Neural progenitor cell (in vitro differentiated cells): ENCODE measurements around the gene GABRR3. TPM values are rescaled to one million over a fixed set of nuclear protein-coding genes. Genes with fewer than 3 reads are reported as not detected.

Source experiments
- DNase-seq: peaks from one replicate; pipeline ENCODE4 v3.0.0-alpha.2; 2016; ENCODE audit warnings: low spot score
- H2AFZ ChIP-seq: fragments of 200-600 bp; sonication (generic); replicated peaks from 2 replicates; pipeline ENCODE4 v1.6.1; 2016; ENCODE audit warnings: antibody characterized with exemption
- H3F3A ChIP-seq: fragments of 200-600 bp; sonication (generic); 2 replicates; pipeline ENCODE4 v1.6.1; 2016; ENCODE audit warnings: antibody characterized with exemption, low read depth
- H3K27ac ChIP-seq: fragments of 200-600 bp; sonication (generic); 2 replicates; pipeline ENCODE4 v1.5.1; 2016; ENCODE audit warnings: mild to moderate bottlenecking
- H3K27me3 ChIP-seq: fragments of 200-600 bp; sonication (generic); 2 replicates; pipeline ENCODE4 v1.6.1; 2016; ENCODE audit warnings: mild to moderate bottlenecking, moderate library complexity
- H3K36me3 ChIP-seq: fragments of 200-600 bp; sonication (generic); 2 replicates; pipeline ENCODE4 v1.5.1; 2016
- H3K4me1 ChIP-seq: fragments of 200-600 bp; sonication (generic); 2 replicates; pipeline ENCODE4 v1.6.1; 2016; ENCODE audit warnings: mixed run types
- H3K4me2 ChIP-seq: fragments of 200-600 bp; sonication (generic); 2 replicates; pipeline ENCODE4 v1.6.1; 2016
- H3K4me3 ChIP-seq: fragments of 200-600 bp; sonication (generic); 2 replicates; pipeline ENCODE4 v1.5.1; 2016
- H3K79me2 ChIP-seq: fragments of 200-600 bp; sonication (generic); 2 replicates; pipeline ENCODE4 v1.6.1; 2016; ENCODE audit warnings: low read depth
- H3K9ac ChIP-seq: fragments of 200-600 bp; sonication (generic); 2 replicates; pipeline ENCODE4 v1.6.1; 2016
- H3K9me3 ChIP-seq: fragments of 200-600 bp; sonication (generic); 2 replicates; pipeline ENCODE4 v1.5.1; 2016; ENCODE audit warnings: low read depth
- H4K20me1 ChIP-seq: fragments of 200-600 bp; sonication (generic); 2 replicates; pipeline ENCODE4 v1.6.1; 2016; ENCODE audit warnings: low read depth
- H3K27ac Mint-ChIP-seq: 3 replicates; pipeline ENCODE4 v1.8.0; 2021; ENCODE audit warnings: mixed read lengths
- H3K27me3 Mint-ChIP-seq: 2 replicates; pipeline ENCODE4 v1.8.0; 2022; ENCODE audit warnings: low read depth, mild to moderate bottlenecking, inconsistent platforms, moderate library complexity, mixed read lengths; ENCODE audit not compliant: insufficient read depth
- H3K36me3 Mint-ChIP-seq: 3 replicates; pipeline ENCODE4 v1.8.0; 2021; ENCODE audit warnings: mixed read lengths
- H3K4me1 Mint-ChIP-seq: 3 replicates; pipeline ENCODE4 v1.8.0; 2021; ENCODE audit warnings: mixed read lengths
- H3K4me3 Mint-ChIP-seq: 3 replicates; pipeline ENCODE4 v1.8.0; 2021; ENCODE audit warnings: mild to moderate bottlenecking, moderate library complexity, mixed read lengths
- H3K9me3 Mint-ChIP-seq: 3 replicates; pipeline ENCODE4 v1.8.0; 2020; ENCODE audit warnings: mixed read lengths
- CTCF ChIP-seq: fragments of 200-600 bp; sonication (generic); IDR thresholded peaks from 2 replicates; pipeline ENCODE4 v1.5.1; 2017; ENCODE audit warnings: antibody characterized with exemption, mild to moderate bottlenecking
- EZH2 ChIP-seq: fragments of 200-600 bp; sonication (generic); IDR thresholded peaks from 2 replicates; pipeline ENCODE4 v1.6.1; 2017; ENCODE audit warnings: antibody characterized with exemption, mild to moderate bottlenecking, moderate library complexity
- EZH2phosphoT487 ChIP-seq: fragments of 200-600 bp; sonication (generic); IDR thresholded peaks from 2 replicates; pipeline ENCODE4 v1.6.1; 2017; ENCODE audit warnings: antibody characterized with exemption
- total RNA-seq: library from RNA; depleted of rRNA; stranded (reverse); fragments of >200 nt; gene quantifications from 2 replicates; pipeline ENCODE4 v1.2.3, GENCODE V29; 2015; ENCODE audit warnings: low replicate concordance

GABRR3 gene
- total RNA-seq, 1 donor from 2014 or later, result not detected

GRCh38 chr3:97970156-97970555 is 65.0 kb downstream of the GABRR3 start:
- no peak for DNase-seq
- Mint-ChIP-seq H3K36me3 (peaks cover 7% of the 10 kb centered on the region), H3K27me3 (peaks cover 8% of the 10 kb centered on the region), H3K27ac (no peak overlapping the region), H3K9me3 (no peaks in the 10 kb centered on the region), H3K4me1 (peaks cover 7% of the 10 kb centered on the region), H3K4me3 (no peak overlapping the region)
- no peak overlapping the region for H3K4me3 ChIP-seq
- H3K9me3 ChIP-seq, result no peaks in the 10 kb centered on the region
- H4K20me1 ChIP-seq, result no peaks in the 10 kb centered on the region
- TF ChIP-seq EZH2phosphoT487 (no peak), EZH2 (no peak), CTCF (no peak)
- H3K27ac ChIP-seq, result no peak overlapping the region
- H3K36me3 ChIP-seq, result no peaks in the 10 kb centered on the region
- H3K79me2 ChIP-seq, result no peaks in the 10 kb centered on the region
- H3K4me1 ChIP-seq, result no peaks in the 10 kb centered on the region
- H3F3A ChIP-seq, result no peaks in the 10 kb centered on the region
- peaks cover 21% of the 10 kb centered on the region for H3K27me3 ChIP-seq
- no peak overlapping the region for H3K9ac ChIP-seq
- no peak overlapping the region for H3K4me2 ChIP-seq
- no peak overlapping the region for H2AFZ ChIP-seq

DNA sequence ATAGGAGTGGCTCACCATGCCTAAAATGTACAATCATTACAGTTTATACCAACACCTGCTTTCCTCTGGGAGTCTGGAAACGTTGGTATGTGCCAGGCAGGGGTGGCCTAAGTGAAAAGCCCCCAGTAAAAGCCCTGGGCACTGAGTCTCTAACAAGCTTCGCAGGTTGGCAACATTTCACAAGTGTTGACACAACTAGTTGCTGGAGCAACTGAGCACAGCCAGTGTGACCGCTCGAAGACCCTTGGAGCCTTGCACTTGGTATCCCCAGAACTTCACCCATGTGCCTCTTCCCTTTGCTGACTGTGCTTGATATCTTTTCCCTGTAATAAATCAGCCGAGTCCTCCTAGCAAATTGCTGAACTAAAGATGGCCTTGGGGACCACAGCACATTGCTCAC is 65.6 kb downstream of the GABRR3 start:
- Histone ChIP-seq H3K9me3 (no peaks in the 10 kb centered on the region), H2AFZ (no peak overlapping the region), H3K79me2 (no peaks in the 10 kb centered on the region), H4K20me1 (no peaks in the 10 kb centered on the region), H3K4me1 (no peaks in the 10 kb centered on the region), H3K27ac (no peak overlapping the region), H3K27me3 (peaks cover 21% of the 10 kb centered on the region), H3K4me3 (no peak overlapping the region), H3K9ac (no peak overlapping the region), H3K36me3 (no peaks in the 10 kb centered on the region), H3F3A (no peaks in the 10 kb centered on the region), H3K4me2 (no peak overlapping the region)
- Mint-ChIP-seq H3K4me3 (no peak overlapping the region), H3K4me1 (peaks cover 7% of the 10 kb centered on the region), H3K27me3 (peaks cover 8% of the 10 kb centered on the region), H3K9me3 (no peaks in the 10 kb centered on the region), H3K36me3 (peaks cover 11% of the 10 kb centered on the region), H3K27ac (no peak overlapping the region)
- no peak for DNase-seq
- TF ChIP-seq EZH2phosphoT487 (no peak), EZH2 (no peak), CTCF (no peak)

DNA sequence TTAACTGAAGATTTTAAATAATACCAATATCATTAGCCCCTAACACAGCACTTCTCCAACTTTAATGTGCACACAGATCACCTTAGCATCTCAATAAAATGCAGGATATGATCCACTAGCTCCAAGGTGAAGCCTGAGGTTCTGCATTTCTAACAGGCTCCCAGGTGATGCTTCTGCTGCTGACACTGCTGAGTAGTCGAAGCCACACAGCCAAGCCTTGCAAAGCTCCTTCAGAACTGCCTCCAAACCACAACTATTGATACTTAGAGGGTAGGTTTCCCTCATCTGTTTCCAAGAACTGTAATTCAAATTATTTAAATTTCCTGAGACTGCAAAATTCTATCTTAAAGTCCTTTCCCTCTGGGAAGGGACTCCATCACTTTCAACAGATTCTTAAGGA is 66.7 kb downstream of the GABRR3 start:
- Histone ChIP-seq H3K4me2 (no peak overlapping the region), H3K9ac (no peak overlapping the region), H3K4me3 (no peak overlapping the region), H3K27me3 (peaks cover 19% of the 10 kb centered on the region), H3K36me3 (no peaks in the 10 kb centered on the region), H4K20me1 (no peaks in the 10 kb centered on the region), H3K79me2 (no peaks in the 10 kb centered on the region), H3K4me1 (no peaks in the 10 kb centered on the region), H3K9me3 (no peaks in the 10 kb centered on the region), H3F3A (no peaks in the 10 kb centered on the region), H2AFZ (no peak overlapping the region), H3K27ac (no peak overlapping the region)
- peaks cover 6% of the 10 kb centered on the region for H3K27me3 Mint-ChIP-seq
- no peak for TF ChIP-seq EZH2
- no peaks in the 10 kb centered on the region for H3K9me3 Mint-ChIP-seq
- no peak for DNase-seq
- no peak overlapping the region for H3K27ac Mint-ChIP-seq
- H3K4me3 Mint-ChIP-seq, result no peak overlapping the region
- H3K4me1 Mint-ChIP-seq, result peaks cover 7% of the 10 kb centered on the region
- H3K36me3 Mint-ChIP-seq, result peaks cover 12% of the 10 kb centered on the region

DNA sequence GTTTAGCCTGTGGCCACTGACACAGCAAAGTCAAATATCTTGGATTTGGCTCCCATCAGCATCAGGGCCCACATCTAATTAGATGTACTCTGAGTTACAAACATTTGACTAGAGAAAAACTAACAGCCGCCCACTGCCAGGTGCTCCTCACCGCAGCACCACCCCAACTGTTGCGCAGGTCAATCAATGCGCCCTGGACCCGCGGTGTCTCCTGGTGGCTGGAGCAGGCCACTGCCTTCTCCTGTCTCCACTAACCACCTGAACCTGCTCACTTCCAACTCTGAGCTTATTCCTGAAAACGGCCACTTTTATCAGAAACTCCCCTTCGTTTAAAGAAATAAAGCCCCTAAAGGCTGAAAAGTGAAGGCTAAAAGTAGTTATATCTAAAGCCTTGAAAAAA is 67.1 kb downstream of the GABRR3 start:
- Histone ChIP-seq H3K9me3 (no peaks in the 10 kb centered on the region), H3K4me1 (no peaks in the 10 kb centered on the region), H3F3A (no peaks in the 10 kb centered on the region), H4K20me1 (no peaks in the 10 kb centered on the region), H3K4me3 (no peak overlapping the region), H2AFZ (no peak overlapping the region), H3K27me3 (peaks cover 15% of the 10 kb centered on the region), H3K27ac (no peak overlapping the region), H3K36me3 (no peaks in the 10 kb centered on the region), H3K4me2 (no peak overlapping the region), H3K79me2 (no peaks in the 10 kb centered on the region), H3K9ac (no peak overlapping the region)
- H3K27me3 Mint-ChIP-seq, result peaks cover 6% of the 10 kb centered on the region
- H3K36me3 Mint-ChIP-seq, result peaks cover 12% of the 10 kb centered on the region
- no peaks in the 10 kb centered on the region for H3K9me3 Mint-ChIP-seq
- TF ChIP-seq CTCF (peak; percentile 40), EZH2 (no peak)
- H3K27ac Mint-ChIP-seq, result no peak overlapping the region
- no peak overlapping the region for H3K4me3 Mint-ChIP-seq
- H3K4me1 Mint-ChIP-seq, result peaks cover 7% of the 10 kb centered on the region
- peak; percentile 16 for DNase-seq
